Measurements from ENCODE around the gene CYSTM1.
A peak's percentile ranks its signal among the peaks of the same experiment; 100 is the strongest.
"Not testable (repeated sequence)": the region's sequence is repeated elsewhere in the genome, so short reads cannot be mapped to it uniquely, and the experiment has no call there.

CYSTM1 gene

DNA sequence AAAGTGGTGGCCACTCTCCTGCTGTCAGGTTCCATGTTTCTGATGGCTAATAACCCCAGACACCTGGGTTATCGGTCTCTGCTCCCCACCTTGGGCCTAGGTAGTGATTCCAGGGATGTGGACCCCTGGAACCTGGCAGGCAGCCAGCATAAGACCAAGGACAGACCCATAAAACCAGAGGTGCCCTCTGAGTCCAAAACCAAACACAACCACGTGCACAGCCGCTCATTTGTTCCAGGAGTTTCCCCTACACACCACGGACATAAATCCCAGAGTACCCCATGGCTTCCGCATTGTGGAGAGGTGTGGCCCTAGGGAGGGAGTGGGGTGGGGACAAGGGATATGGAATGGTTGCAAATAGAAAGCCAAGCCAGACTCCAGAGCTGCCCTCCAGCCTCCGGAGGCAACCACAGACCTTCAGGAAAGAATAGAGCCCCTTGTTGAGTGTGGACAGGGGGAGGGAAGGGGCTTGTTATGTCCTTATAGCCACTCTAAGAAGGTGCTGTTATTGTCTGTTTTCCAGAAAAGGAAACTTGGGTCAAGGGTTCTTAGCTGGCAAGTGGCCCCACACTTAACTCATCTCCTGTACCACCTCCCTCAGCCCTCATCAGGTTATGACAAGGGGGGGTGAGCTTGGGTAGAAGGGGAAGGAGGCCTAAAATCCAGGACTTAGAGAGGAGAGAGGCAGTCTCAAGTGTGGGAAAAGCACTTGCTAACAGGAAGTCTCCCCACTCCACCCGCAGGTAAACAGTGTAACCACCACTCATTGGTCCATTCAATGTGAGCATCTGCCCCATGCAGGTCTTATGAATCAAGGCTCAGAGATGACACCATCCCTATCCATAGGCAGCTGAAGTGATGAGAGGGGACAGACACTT is 23.6 kb upstream of the CYSTM1 start:
- Histone ChIP-seq H3K9me3 (ENCODE audit: control insufficient read depth, insufficient read depth, low read length) (no peaks in the 10 kb centered on the region), H3K4me1 (ENCODE audit: control insufficient read depth, insufficient read depth, low read length) (peaks cover 11% of the 10 kb centered on the region), H3K27me3 (ENCODE audit: control insufficient read depth, insufficient read depth, low read length) (peaks cover 58% of the 10 kb centered on the region), H3K36me3 (ENCODE audit: control insufficient read depth, insufficient read depth, low read length) (no peaks in the 10 kb centered on the region), H3K9ac (ENCODE audit: low read depth, low read length) (no peak overlapping the region), H3K4me3 (ENCODE audit: low read depth, low read length) (no peak overlapping the region)

DNA sequence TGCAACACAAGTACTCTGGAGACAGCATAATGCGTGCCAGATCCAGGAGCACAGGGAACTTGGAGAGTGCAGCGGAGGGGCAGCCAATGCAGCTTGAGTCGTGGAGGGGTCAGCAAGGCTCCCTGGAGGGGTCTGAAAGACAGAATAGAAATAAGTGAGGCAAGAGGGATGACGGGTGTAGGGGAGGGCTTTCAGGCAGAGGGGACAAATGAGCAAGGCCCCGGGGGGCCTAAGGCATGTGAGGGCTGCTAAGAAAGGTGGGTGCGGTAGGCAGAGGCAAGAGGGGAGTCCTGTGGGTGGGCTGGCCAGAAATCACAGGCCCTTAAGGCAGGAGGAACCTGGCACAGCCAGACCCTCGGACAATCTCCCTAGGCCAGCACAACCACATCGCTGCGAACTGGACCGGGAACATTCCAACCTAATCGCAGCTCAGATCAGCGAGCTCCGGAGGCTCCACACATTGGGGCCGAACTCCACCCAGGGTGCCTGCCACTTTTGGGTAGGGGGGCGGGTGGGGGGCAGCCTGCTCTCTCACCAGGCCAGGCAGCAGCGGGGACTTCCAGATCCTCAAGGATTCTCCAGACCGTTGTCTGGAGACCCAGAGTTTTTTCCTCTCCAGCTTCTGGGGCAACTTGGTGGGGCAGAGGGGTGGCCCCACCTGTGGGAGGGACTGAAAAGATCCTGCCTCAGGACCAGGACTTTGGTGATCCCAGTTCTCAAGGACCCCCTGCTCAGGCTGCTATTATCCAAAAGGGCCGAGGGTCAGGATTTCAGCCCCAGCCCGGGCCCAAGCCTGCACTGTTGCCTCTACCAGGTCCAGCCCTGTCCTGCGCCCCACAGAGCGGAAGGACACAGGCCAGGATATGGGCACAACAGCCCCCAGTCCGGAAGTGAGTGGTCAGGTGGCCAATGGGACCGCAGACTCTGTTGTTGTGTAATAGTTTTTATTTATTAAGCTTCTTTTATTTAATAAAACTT is 22.7 kb upstream of the CYSTM1 start:
- Histone ChIP-seq H3K9me3 (ENCODE audit: control insufficient read depth, insufficient read depth, low read length) (no peaks in the 10 kb centered on the region), H3K36me3 (ENCODE audit: control insufficient read depth, insufficient read depth, low read length) (no peaks in the 10 kb centered on the region), H3K4me1 (ENCODE audit: control insufficient read depth, insufficient read depth, low read length) (peaks cover 14% of the 10 kb centered on the region), H3K9ac (ENCODE audit: low read depth, low read length) (no peak overlapping the region), H3K4me3 (ENCODE audit: low read depth, low read length) (peak overlapping the region; percentile 13), H3K27me3 (ENCODE audit: control insufficient read depth, insufficient read depth, low read length) (peaks cover 49% of the 10 kb centered on the region)

DNA sequence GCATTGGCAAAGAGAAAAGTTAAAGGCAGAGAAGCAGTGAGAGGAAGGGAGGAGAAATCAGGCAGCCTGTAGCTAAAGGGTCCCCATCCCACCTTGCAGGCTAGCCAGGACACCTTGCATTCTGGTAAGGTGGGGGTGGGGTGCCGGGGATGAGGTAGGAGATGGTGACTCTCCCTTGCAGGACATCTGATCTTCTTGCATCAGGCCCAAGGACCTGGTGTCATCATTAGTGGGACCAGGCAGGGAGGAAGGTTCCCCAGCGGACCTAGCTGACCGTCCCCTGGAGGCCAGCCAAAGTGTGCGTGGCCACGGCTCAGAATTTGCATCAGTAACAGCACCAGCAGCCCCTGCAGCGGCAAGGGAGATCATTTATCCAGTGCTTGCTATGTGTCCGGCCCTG is 21.7 kb upstream of the CYSTM1 start:
- peaks cover 40% of the 10 kb centered on the region for H3K27me3 ChIP-seq (ENCODE audit: control insufficient read depth, insufficient read depth, low read length)
- no peak overlapping the region for H3K9ac ChIP-seq (ENCODE audit: low read depth, low read length)
- H3K36me3 ChIP-seq (ENCODE audit: control insufficient read depth, insufficient read depth, low read length): no peaks in the 10 kb centered on the region
- no peak overlapping the region for H3K4me3 ChIP-seq (ENCODE audit: low read depth, low read length)
- peaks cover 14% of the 10 kb centered on the region for H3K4me1 ChIP-seq (ENCODE audit: control insufficient read depth, insufficient read depth, low read length)
- H3K9me3 ChIP-seq (ENCODE audit: control insufficient read depth, insufficient read depth, low read length): no peaks in the 10 kb centered on the region

DNA sequence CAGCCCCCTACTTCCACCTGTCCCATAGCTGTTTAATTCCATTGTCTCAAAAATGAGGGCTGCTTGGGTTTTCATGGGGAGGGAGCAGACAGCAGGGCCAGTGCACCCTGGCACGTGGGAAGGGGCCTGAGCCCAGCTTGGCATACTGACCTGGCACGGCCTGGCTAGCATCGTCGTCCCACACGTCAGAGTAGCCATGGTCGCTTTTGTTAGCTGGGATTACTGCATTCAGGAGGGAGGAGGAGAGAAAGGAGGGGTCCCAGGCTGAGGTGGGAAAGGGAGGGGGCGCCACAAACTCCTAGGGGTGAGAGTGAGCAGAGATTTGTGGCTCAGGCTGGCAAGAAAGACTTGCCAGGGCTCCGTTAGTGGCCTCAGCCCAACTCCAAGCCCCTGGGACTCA is 21.1 kb upstream of the CYSTM1 start:
- peaks cover 37% of the 10 kb centered on the region for H3K27me3 ChIP-seq (ENCODE audit: control insufficient read depth, insufficient read depth, low read length)
- no peaks in the 10 kb centered on the region for H3K9me3 ChIP-seq (ENCODE audit: control insufficient read depth, insufficient read depth, low read length)
- H3K4me3 ChIP-seq (ENCODE audit: low read depth, low read length): no peak overlapping the region
- H3K4me1 ChIP-seq (ENCODE audit: control insufficient read depth, insufficient read depth, low read length): peaks cover 14% of the 10 kb centered on the region
- H3K9ac ChIP-seq (ENCODE audit: low read depth, low read length): peak overlapping the region; percentile 24
- H3K36me3 ChIP-seq (ENCODE audit: control insufficient read depth, insufficient read depth, low read length): no peaks in the 10 kb centered on the region

DNA sequence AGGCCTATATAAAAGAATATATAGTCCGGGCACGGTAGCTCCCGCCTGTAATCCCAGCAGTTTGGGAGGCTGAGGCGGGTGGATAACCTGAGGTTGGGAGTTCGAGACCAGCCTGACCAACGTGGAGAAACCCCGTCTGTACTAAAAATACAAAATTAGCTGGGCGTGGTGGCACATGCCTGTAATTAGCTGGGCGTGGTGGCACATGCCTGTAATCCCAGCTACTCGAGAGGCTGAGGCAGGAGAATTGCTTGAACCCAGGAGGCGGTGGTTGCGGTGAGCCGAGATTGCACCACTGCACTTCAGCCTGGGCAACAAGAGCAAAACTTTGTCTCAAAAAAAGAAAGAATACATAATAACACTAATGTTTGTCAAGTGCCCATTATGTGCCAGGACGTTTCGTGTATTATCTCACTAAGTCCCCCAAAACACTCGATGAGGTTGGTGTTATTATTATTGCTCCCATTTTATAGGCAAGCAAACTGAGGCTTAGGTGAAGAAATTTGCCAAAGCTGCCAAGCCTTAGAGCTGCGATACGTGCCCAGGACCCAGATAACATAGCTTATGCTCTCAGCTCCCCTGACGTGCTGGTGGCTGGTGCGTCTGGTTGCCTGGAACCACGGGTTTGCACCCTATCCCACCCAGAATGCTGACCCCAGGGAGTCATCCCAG is 20.1 kb upstream of the CYSTM1 start:
- Histone ChIP-seq H3K4me1 (ENCODE audit: control insufficient read depth, insufficient read depth, low read length) (peaks cover 14% of the 10 kb centered on the region), H3K27me3 (ENCODE audit: control insufficient read depth, insufficient read depth, low read length) (peaks cover 33% of the 10 kb centered on the region)
- H3K9me3 ChIP-seq (ENCODE audit: control insufficient read depth, insufficient read depth, low read length); H3K36me3 ChIP-seq (ENCODE audit: control insufficient read depth, insufficient read depth, low read length); H3K9ac ChIP-seq (ENCODE audit: low read depth, low read length); H3K4me3 ChIP-seq (ENCODE audit: low read depth, low read length): not testable (repeated sequence)

DNA sequence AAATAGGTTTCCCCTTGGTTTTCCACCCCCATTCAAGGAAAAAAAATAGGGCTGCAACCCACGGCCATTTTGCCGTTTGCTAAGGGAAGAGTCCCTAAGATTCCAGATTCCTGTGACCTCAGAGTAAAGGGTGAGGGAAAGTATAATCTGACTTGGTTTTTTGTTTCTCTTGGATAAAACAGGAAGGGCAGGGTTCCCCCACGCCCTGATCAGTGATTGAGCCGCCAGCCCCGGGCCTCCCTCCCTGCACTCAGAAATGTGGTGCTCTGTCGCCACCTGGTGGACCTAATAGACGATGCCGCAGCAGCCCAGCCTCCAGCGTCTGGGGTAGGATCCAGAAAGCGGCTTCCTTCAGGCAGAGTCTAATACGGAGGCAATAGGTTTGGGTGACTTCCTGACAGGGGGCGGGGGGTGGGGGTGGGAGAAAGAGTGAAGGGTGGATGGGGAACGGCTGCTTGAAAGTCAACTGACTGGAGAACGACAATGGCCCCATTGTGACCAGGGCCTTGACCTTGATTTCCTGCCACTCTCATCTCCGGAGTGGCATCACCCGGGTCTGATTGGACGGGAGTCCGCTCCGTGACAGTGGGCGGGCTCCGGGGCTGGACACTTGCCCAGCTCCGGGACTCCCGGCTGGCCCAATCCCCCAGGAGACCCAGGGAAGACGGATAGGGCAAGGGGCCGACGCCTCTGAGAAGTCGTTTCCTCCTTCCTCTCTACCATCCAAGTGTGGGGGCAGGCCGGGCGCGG is 17.8 kb upstream of the CYSTM1 start:
- H3K27me3 ChIP-seq (ENCODE audit: control insufficient read depth, insufficient read depth, low read length): peaks cover 15% of the 10 kb centered on the region
- peak overlapping the region; percentile 56 for H3K4me3 ChIP-seq (ENCODE audit: low read depth, low read length)
- no peaks in the 10 kb centered on the region for H3K9me3 ChIP-seq (ENCODE audit: control insufficient read depth, insufficient read depth, low read length)
- H3K9ac ChIP-seq (ENCODE audit: low read depth, low read length): no peak overlapping the region
- H3K4me1 ChIP-seq (ENCODE audit: control insufficient read depth, insufficient read depth, low read length): peaks cover 10% of the 10 kb centered on the region
- no peaks in the 10 kb centered on the region for H3K36me3 ChIP-seq (ENCODE audit: control insufficient read depth, insufficient read depth, low read length)

DNA sequence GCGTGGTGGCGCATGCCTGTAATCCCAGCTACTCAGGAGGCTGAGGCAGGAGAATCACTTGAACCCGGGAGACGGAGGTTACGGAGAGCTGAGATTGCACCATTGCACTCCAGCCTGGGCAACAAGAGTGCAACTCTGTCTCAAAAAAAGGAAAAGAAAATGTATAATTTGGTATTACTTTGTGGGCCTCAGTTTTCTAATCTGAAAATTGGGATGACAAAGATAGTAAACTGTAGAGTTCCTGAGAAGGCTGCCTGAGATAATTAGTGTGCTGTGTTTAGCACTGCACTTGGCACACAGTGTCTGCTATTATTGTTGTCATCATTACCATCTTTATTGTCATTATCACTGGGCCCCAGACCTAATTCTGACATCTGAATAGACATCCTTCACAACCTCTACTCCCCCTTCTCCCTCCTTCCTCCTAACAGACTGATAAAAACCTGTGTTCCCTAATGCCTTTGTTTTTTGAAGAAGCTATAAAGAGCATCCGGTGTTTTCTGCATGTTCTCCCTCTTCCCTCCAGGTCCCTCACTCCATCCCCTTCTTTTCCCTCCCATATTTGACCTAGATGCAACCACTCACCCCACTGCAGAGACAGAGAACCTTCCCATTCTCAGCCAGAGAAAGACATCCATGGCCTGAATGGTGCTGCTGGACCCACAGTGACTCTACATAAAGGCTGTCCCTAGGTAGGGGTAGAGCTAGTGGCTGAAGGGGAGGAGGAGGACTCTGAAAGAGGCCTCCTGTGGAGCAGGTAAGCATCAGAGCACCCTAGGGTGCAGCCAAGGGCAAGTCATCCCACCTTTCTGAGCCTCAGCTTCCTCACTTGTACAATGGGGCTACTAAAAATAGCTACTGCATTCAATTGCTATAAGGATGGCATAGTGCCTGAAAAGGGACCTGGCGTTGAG is 15.7 kb upstream of the CYSTM1 start:
- no peaks in the 10 kb centered on the region for H3K9me3 ChIP-seq (ENCODE audit: control insufficient read depth, insufficient read depth, low read length)
- H3K9ac ChIP-seq (ENCODE audit: low read depth, low read length): no peak overlapping the region
- H3K4me3 ChIP-seq (ENCODE audit: low read depth, low read length): no peak overlapping the region
- H3K27me3 ChIP-seq (ENCODE audit: control insufficient read depth, insufficient read depth, low read length): peaks cover 4% of the 10 kb centered on the region
- H3K36me3 ChIP-seq (ENCODE audit: control insufficient read depth, insufficient read depth, low read length): no peaks in the 10 kb centered on the region
- peaks cover 3% of the 10 kb centered on the region for H3K4me1 ChIP-seq (ENCODE audit: control insufficient read depth, insufficient read depth, low read length)

DNA sequence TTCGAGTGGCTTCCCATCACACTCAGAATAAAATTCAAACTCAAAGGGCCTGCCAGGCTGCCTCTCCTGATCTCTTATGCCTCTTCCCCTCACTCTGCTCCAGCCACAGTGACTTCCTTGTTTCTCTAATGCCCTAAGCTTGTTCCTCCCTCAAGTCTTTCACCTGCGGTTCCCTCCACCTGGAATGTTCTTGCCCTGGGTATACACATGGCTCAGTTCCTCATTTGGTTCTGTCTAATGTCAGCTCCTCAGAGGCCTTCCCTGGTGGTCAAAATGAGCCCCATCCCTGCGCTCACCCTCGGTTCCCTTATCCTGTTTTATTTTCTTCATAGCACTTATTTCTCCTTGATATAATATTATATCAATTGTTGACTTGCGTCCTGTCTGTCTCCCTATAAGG is 12.7 kb upstream of the CYSTM1 start:
- Histone ChIP-seq H3K4me1 (ENCODE audit: control insufficient read depth, insufficient read depth, low read length) (no peaks in the 10 kb centered on the region), H3K27me3 (ENCODE audit: control insufficient read depth, insufficient read depth, low read length) (peaks cover 2% of the 10 kb centered on the region), H3K9ac (ENCODE audit: low read depth, low read length) (no peak overlapping the region), H3K9me3 (ENCODE audit: control insufficient read depth, insufficient read depth, low read length) (no peaks in the 10 kb centered on the region), H3K4me3 (ENCODE audit: low read depth, low read length) (no peak overlapping the region), H3K36me3 (ENCODE audit: control insufficient read depth, insufficient read depth, low read length) (no peaks in the 10 kb centered on the region)

DNA sequence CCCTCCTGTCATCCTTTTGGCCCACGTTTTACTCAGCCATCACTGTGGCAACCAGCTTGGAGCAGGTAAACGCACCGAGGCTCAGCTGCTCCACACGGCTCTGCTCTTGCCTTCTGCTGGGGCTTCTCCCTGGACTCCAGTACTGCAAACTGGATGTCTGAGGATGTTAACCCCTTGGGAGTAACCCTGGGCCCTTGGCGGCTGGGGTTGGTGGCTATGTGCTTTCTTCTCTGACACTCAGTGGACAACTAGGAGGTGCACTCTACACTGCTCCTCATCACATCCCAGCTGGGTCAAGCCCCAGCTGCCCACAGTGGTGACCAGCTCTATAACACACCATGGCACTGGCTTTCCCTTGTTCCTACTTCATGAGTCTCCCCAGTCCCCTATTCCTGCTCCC is 12.2 kb upstream of the CYSTM1 start:
- Histone ChIP-seq H3K27me3 (ENCODE audit: control insufficient read depth, insufficient read depth, low read length) (peaks cover 2% of the 10 kb centered on the region), H3K9me3 (ENCODE audit: control insufficient read depth, insufficient read depth, low read length) (no peaks in the 10 kb centered on the region), H3K9ac (ENCODE audit: low read depth, low read length) (no peak overlapping the region), H3K4me1 (ENCODE audit: control insufficient read depth, insufficient read depth, low read length) (no peaks in the 10 kb centered on the region), H3K36me3 (ENCODE audit: control insufficient read depth, insufficient read depth, low read length) (no peaks in the 10 kb centered on the region), H3K4me3 (ENCODE audit: low read depth, low read length) (no peak overlapping the region)

DNA sequence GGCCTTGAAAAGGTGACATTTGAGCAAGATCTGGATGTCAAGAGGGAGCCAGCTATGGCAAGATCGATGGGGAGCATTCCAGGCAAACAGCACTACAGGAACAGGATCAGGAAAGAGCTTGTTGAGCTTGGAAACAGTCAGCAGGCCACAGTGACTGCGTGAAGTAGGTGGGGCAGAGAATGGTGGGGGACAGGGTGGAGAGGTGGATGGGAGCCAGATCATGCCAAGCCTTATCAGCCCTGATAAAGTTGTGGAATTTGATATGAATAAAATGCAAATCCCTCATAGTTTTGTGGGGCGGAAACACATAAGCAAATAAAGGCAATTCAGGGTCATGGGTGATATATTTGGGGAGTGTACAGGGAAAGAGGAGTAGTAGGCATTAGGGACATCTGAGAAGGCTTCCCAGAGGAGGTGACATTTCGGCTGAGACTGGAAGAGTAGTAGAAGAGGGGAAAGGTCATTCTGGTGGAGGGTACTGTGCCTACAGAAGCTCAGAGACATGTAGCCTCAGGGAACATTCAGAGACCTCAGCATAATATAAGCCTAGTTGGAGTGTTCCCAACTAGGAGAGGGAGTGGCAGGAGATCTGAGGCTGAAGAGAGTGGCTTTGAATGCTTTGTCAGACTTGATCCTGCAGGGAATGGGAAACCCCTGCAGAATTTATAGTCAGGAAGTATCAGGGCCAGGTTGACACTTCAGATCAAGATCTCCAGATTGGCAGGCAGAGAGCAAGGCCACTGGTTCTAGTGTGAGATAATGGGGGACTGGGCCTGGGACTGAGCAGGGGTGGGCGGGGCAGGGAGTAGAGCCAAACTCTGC is 9.7 kb upstream of the CYSTM1 start:
- H3K4me3 ChIP-seq (ENCODE audit: low read depth, low read length): no peak overlapping the region
- H3K9ac ChIP-seq (ENCODE audit: low read depth, low read length): no peak overlapping the region
- no peaks in the 10 kb centered on the region for H3K9me3 ChIP-seq (ENCODE audit: control insufficient read depth, insufficient read depth, low read length)
- no peaks in the 10 kb centered on the region for H3K36me3 ChIP-seq (ENCODE audit: control insufficient read depth, insufficient read depth, low read length)
- no peaks in the 10 kb centered on the region for H3K4me1 ChIP-seq (ENCODE audit: control insufficient read depth, insufficient read depth, low read length)
- peaks cover 2% of the 10 kb centered on the region for H3K27me3 ChIP-seq (ENCODE audit: control insufficient read depth, insufficient read depth, low read length)
